ENCODE data around the gene PTAFR. TPM values are rescaled to one million over a fixed set of nuclear protein-coding genes. Genes with fewer than 3 reads are reported as not detected.

Gene PTAFR
- total RNA-seq, 1 donor from 2014 or later = 3.6 TPM

DNA sequence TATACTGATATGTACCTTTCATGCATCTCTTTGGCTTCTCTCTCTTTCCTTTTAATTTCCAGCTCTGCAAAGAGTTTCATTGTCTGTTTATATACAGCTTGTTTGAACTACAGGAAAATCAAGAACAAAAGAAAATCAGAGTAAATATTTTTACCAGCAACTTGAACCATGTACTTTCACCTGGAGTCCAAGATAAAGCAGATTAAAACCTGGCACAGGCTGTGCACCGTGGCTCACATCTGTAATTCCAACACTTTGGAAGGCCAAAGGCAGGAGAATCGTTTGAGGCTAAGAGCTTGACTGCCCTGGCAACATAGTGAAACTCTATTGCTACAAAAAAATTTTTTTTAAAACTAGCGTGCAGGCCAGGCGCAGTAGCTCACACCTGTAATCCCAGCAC is 28.8 kb upstream of the PTAFR start:
- no peaks in the 10 kb centered on the region for H3K27me3 Mint-ChIP-seq
- peaks cover 11% of the 10 kb centered on the region for H3K4me1 Mint-ChIP-seq
- ATAC-seq (ENCODE audit: low read depth) (no peak), DNase-seq (no peak)
- ChIA-PET CTCF (interaction anchor here (12.2 kb wide), 1 partner anchor 115 kb away, joined by 236 read pairs; the partner anchor contains the start of gene EYA3), POLR2A (no interaction called here)
- no peak overlapping the region for H3K4me3 Mint-ChIP-seq
- TF ChIP-seq, protein P1, sequence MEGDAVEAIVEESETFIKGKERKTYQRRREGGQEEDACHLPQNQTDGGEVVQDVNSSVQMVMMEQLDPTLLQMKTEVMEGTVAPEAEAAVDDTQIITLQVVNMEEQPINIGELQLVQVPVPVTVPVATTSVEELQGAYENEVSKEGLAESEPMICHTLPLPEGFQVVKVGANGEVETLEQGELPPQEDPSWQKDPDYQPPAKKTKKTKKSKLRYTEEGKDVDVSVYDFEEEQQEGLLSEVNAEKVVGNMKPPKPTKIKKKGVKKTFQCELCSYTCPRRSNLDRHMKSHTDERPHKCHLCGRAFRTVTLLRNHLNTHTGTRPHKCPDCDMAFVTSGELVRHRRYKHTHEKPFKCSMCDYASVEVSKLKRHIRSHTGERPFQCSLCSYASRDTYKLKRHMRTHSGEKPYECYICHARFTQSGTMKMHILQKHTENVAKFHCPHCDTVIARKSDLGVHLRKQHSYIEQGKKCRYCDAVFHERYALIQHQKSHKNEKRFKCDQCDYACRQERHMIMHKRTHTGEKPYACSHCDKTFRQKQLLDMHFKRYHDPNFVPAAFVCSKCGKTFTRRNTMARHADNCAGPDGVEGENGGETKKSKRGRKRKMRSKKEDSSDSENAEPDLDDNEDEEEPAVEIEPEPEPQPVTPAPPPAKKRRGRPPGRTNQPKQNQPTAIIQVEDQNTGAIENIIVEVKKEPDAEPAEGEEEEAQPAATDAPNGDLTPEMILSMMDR (IDR thresholded peaks at IDR 0.05) = no peak
- intact Hi-C loops (cut with micrococcal nuclease) = no loop called here
- H3K27ac Mint-ChIP-seq = no peak overlapping the region
- no peaks in the 10 kb centered on the region for H3K9me3 Mint-ChIP-seq
- H3K36me3 Mint-ChIP-seq (ENCODE audit: low read depth) = peaks cover 71% of the 10 kb centered on the region

- DNase-seq (no peak), ATAC-seq (ENCODE audit: low read depth) (no peak)
- POLR2A ChIA-PET = interaction anchor here (0.8 to 1.3 kb wide), 2 partner anchors 23 to 112 kb away, joined by 3 to 4 read pairs; partner anchors contain the start of genes EYA3 and PTAFR
- H3K27ac Mint-ChIP-seq = peak overlapping the region; percentile 80
- no peaks in the 10 kb centered on the region for H3K27me3 Mint-ChIP-seq
- no peak overlapping the region for H3K4me3 Mint-ChIP-seq
- H3K36me3 Mint-ChIP-seq (ENCODE audit: low read depth) = peaks cover 72% of the 10 kb centered on the region
- TF ChIP-seq, protein P1 (IDR thresholded peaks at IDR 0.05) = no peak
- CTCF ChIA-PET = interaction anchor here (1.1 kb wide), 1 partner anchor 23 kb away, joined by 4 read pairs; the partner anchor contains the start of gene PTAFR
- intact Hi-C loops (cut with micrococcal nuclease) = loop anchor here (1.0 kb wide), 1 partner anchor 24 kb away; the partner anchor contains the start of gene PTAFR
- peaks cover 22% of the 10 kb centered on the region for H3K4me1 Mint-ChIP-seq
- no peaks in the 10 kb centered on the region for H3K9me3 Mint-ChIP-seq
Observed at GRCh38 chr1:28200234-28200873, 23.9 kb upstream of the PTAFR start.

- no peak for DNase-seq
- no peak overlapping the region for H3K4me3 Mint-ChIP-seq
Observed at GRCh38 chr1:28199328-28200233, 23.1 kb upstream of the PTAFR start.

DNA sequence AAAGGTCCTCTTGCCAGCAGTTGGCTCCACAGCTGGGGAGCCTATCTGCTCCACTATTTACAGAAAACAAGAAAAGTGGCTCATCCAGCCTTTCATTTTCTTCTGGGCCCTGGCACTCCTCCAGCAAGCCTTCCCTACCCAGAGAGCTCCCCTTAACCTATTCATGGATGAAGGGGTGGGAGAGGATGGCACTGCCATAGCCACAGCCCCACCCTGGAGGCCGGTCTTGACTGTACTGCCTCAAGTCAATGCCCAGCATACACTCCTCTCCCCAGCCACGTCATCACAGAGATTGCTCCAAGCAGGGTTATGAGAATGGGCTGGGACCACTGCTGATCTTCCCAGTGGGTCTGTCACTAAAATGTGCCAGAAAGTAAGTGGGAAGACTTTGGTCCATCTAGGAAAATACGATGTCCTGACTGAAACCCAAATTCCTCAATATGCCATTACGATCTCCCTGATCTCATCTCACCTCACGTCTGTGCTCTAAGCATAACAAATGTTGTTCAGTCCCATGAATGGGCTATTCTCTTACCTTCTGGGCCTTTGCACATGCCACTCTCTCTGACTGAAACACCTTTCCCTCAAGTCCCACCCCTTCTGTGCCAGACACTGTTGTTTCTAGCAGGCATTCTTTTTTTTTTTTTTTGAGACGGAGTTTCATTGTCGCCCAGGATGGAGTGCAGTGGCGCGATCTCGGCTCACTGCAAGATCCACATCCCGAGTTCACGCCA is 21.4 kb upstream of the PTAFR start:
- Mint-ChIP-seq H3K27ac (no peak overlapping the region), H3K36me3 (ENCODE audit: low read depth) (peaks cover 51% of the 10 kb centered on the region), H3K4me3 (no peak overlapping the region), H3K4me1 (peaks cover 22% of the 10 kb centered on the region), H3K9me3 (no peaks in the 10 kb centered on the region), H3K27me3 (no peaks in the 10 kb centered on the region)
- intact Hi-C loops (cut with micrococcal nuclease) = no loop called here
- ATAC-seq (ENCODE audit: low read depth) (no peak), DNase-seq (no peak)
- TF ChIP-seq, protein P1 (IDR thresholded peaks at IDR 0.05) = no peak
- ChIA-PET CTCF (interaction anchor here (0.7 kb wide), 1 partner anchor 11 kb away, joined by 3 read pairs; no protein-coding TSS in a partner anchor), POLR2A (interaction anchor here (0.6 to 1.2 kb wide), 3 partner anchors 37 to 107 kb away, joined by 3 to 8 read pairs (median 3); no protein-coding TSS in a partner anchor)

More at GRCh38 chr1:28199328-28200233, 23.1 kb upstream of the PTAFR start:
- Mint-ChIP-seq H3K4me1 (peaks cover 22% of the 10 kb centered on the region), H3K27me3 (no peaks in the 10 kb centered on the region), H3K9me3 (no peaks in the 10 kb centered on the region), H3K27ac (peak overlapping the region; percentile 80), H3K36me3 (ENCODE audit: low read depth) (peaks cover 64% of the 10 kb centered on the region)
- intact Hi-C loops (cut with micrococcal nuclease) = loop anchor here (1.0 kb wide), 1 partner anchor 23 kb away; the partner anchor contains the start of gene PTAFR
- ATAC-seq (ENCODE audit: low read depth) = peak; percentile 80
- TF ChIP-seq, protein P1 (IDR thresholded peaks at IDR 0.05) = no peak
- POLR2A ChIA-PET = interaction anchor here (0.8 to 1.3 kb wide), 2 partner anchors 23 to 111 kb away, joined by 3 to 4 read pairs; partner anchors contain the start of genes EYA3 and PTAFR
- CTCF ChIA-PET = interaction anchor here (1.1 kb wide), 1 partner anchor 23 kb away, joined by 4 read pairs; the partner anchor contains the start of gene PTAFR
